Measurements from ENCODE around the gene FAIM2.

GRCh38 chr12:49937639-49938300, 34.1 kb upstream of the FAIM2 start:
- TF ChIP-seq CTCF (IDR thresholded peaks at IDR 0.05; ENCODE audit: poor library complexity), result no peak
- no peak for TF ChIP-seq EZH2phosphoT487 (IDR thresholded peaks at IDR 0.05; ENCODE audit: low read depth, severe bottlenecking, unreplicated experiment)
- no peak for TF ChIP-seq EZH2 (IDR thresholded peaks at IDR 0.05; ENCODE audit: borderline replicate concordance)

All from hepatocyte (in vitro differentiated cells).